GM12878 (cell line): ENCODE data around the gene KIF2C. TPM values are rescaled to one million over a fixed set of nuclear protein-coding genes. Genes with fewer than 3 reads are reported as not detected.

Experiments used
- ATAC-seq: fragments of 200-7000 bp; cut with Tn5 transposase; 3 replicates; pipeline ENCODE4 v1.9.1; 2020; ENCODE audit warnings: mild to moderate bottlenecking, moderate library complexity
- BruUV-seq: library from RNA; stranded (reverse); fragments of 400-500 nt; replicated peaks from 2 replicates; lab custom pipeline; 2021; lab: Mats Ljungman, UMichigan
- CTCF ChIA-PET: fragments of 300-600 bp; sonication (Branson Sonifier 250); formaldehyde crosslinking; extraction: SDS; loops from one replicate; lab custom pipeline; 2021; ENCODE audit warnings: inconsistent platforms; lab: Yijun Ruan, JAX
- POLR2A ChIA-PET: fragments of 350-600 bp; formaldehyde crosslinking; extraction: SDS; loops from one replicate; lab custom pipeline; 2021; ENCODE audit warnings: inconsistent platforms; lab: Charles Lee
- RAD21 ChIA-PET: fragments of 300-600 bp; sonication (Branson Sonifier 250); formaldehyde crosslinking; loops from one replicate; lab custom pipeline; 2023; ENCODE audit warnings: antibody characterized with exemption; ENCODE audit not compliant: unreplicated experiment; lab: Charles Lee
- SMC1A ChIA-PET: fragments of 300-600 bp; sonication (Branson Sonifier 250); formaldehyde crosslinking; loops from one replicate; lab custom pipeline; 2023; ENCODE audit not compliant: unreplicated experiment, uncharacterized antibody; lab: Charles Lee
- DNase-seq: peaks from one replicate; pipeline ENCODE4 v3.0.0-alpha.2; 2011; ENCODE audit warnings: low read depth, low spot score
- FAIRE-seq: peaks from 3 replicates; lab custom pipeline; 2011; peaks lifted over from hg19 to GRCh38; lab: Jason Lieb, UNC
- H2AFZ ChIP-seq: 2 replicates; pipeline ENCODE4 v1.6.0; 2011; ENCODE audit warnings: low read depth, low read length, control low read depth; ENCODE audit not compliant: control insufficient read depth
- H3K27ac ChIP-seq: 2 replicates; pipeline ENCODE4 v1.5.1; 2011; ENCODE audit warnings: control low read depth; ENCODE audit not compliant: control insufficient read depth, insufficient read depth
- H3K27me3 ChIP-seq, 2 experiments: replicated peaks in 1 of 2; 2 replicates each; pipeline versions ENCODE4 v1.6.0 to v1.6.1; 2011; ENCODE audit warnings: low read length in 1 of 2; ENCODE audit not compliant: control insufficient read depth in 2 of 2, insufficient read depth in 2 of 2
- H3K36me3 ChIP-seq, 2 experiments: 2 replicates each; pipeline ENCODE4 v1.5.1; 2011; ENCODE audit warnings: low read length in 1 of 2; ENCODE audit not compliant: control insufficient read depth in 2 of 2, insufficient read depth in 2 of 2
- H3K4me1 ChIP-seq: 2 replicates; pipeline ENCODE4 v1.6.1; 2011; ENCODE audit warnings: mild to moderate bottlenecking, low read length, moderate library complexity, mixed read lengths; ENCODE audit not compliant: control insufficient read depth, insufficient read depth
- H3K4me2 ChIP-seq: 2 replicates; pipeline ENCODE4 v1.6.0; 2011; ENCODE audit warnings: control low read depth; ENCODE audit not compliant: control insufficient read depth, insufficient read depth
- H3K4me3 ChIP-seq: fragments of 200-600 bp; sonication (generic); 2 replicates; pipeline ENCODE4 v1.5.1; 2016
- H3K79me2 ChIP-seq: 2 replicates; pipeline ENCODE4 v1.6.0; 2011; ENCODE audit warnings: low read length; ENCODE audit not compliant: control insufficient read depth, insufficient read depth
- H3K9ac ChIP-seq: 2 replicates; pipeline ENCODE4 v1.8.0; 2011; ENCODE audit warnings: low read length, control low read depth, mixed read lengths; ENCODE audit not compliant: control insufficient read depth, insufficient read depth
- H3K9me3 ChIP-seq: replicated peaks from 3 replicates; pipeline ENCODE4 v1.5.1; 2011; ENCODE audit warnings: mild to moderate bottlenecking, low read length; ENCODE audit not compliant: control insufficient read depth, insufficient read depth
- H4K20me1 ChIP-seq: 2 replicates; pipeline ENCODE4 v1.6.0; 2011; ENCODE audit not compliant: control insufficient read depth, insufficient read depth
- ATF7 ChIP-seq: fragments of 450-650 bp; IDR thresholded peaks from 2 replicates; pipeline ENCODE4 v1.6.1; 2016; ENCODE audit warnings: low read depth, mild to moderate bottlenecking
- EP300 ChIP-seq, 2 experiments: fragments of 150-350 bp in 1 of 2; IDR thresholded peaks; 2 replicates each; pipeline ENCODE4 v1.6.1; 2011 to 2012; ENCODE audit warnings: low read depth in 2 of 2, low read length in 2 of 2, borderline replicate concordance in 1 of 2, improper control_type of control experiment in 1 of 2, inconsistent platforms in 1 of 2; ENCODE audit not compliant: control insufficient read depth in 1 of 2
- FOS ChIP-seq: IDR thresholded peaks from 3 replicates; pipeline ENCODE4 v1.6.1; 2011; ENCODE audit warnings: borderline replicate concordance; ENCODE audit not compliant: insufficient read length; ENCODE audit errors: extremely low read depth
- FOXK2 ChIP-seq: fragments of 450-650 bp; IDR thresholded peaks from 2 replicates; pipeline ENCODE4 v1.6.1; 2017; ENCODE audit warnings: mild to moderate bottlenecking, moderate library complexity
- FOXM1 ChIP-seq: IDR thresholded peaks from 2 replicates; pipeline ENCODE4 v1.6.1; 2012; ENCODE audit warnings: low read depth, mild to moderate bottlenecking, inconsistent platforms, low read length, moderate library complexity
- HDAC6 ChIP-seq: fragments of 200-600 bp; sonication (generic); IDR thresholded peaks from one replicate; pipeline ENCODE4 v1.8.0; 2017; ENCODE audit warnings: antibody characterized with exemption; ENCODE audit not compliant: unreplicated experiment
- HSF1 ChIP-seq: fragments of 150-350 bp; IDR thresholded peaks from 2 replicates; pipeline ENCODE4 v1.6.1; 2014; ENCODE audit warnings: mild to moderate bottlenecking, low read depth, low read length
- IRF4 ChIP-seq: IDR thresholded peaks from 2 replicates; pipeline ENCODE4 v1.6.1; 2011; ENCODE audit warnings: low read depth, low read length
- JUND ChIP-seq: IDR thresholded peaks from 2 replicates; pipeline ENCODE4 v1.6.1; 2012; ENCODE audit warnings: low read depth, mild to moderate bottlenecking, low read length, improper control_type of control experiment, moderate library complexity
- MEF2A ChIP-seq: IDR thresholded peaks from 2 replicates; pipeline ENCODE4 v1.6.1; 2011; ENCODE audit warnings: low read depth, mild to moderate bottlenecking, low read length, moderate library complexity; ENCODE audit not compliant: insufficient read depth
- SMARCA5 ChIP-seq: fragments of 450-650 bp; IDR thresholded peaks from 2 replicates; pipeline ENCODE4 v1.6.1; 2017; ENCODE audit warnings: mild to moderate bottlenecking
- TCF3 ChIP-seq: IDR thresholded peaks from 2 replicates; pipeline ENCODE4 v1.6.1; 2012; ENCODE audit warnings: low read depth, mild to moderate bottlenecking, low read length, borderline replicate concordance; ENCODE audit not compliant: insufficient read depth
- ZNF384 ChIP-seq: IDR thresholded peaks from 2 replicates; pipeline ENCODE4 v1.6.1; 2012; ENCODE audit warnings: low read depth, mild to moderate bottlenecking, low read length, improper control_type of control experiment, borderline replicate concordance
- WGBS: methylation state at CpG from one replicate; pipeline ENCODE4 v1.1.6; 2016; ENCODE audit warnings: low lambda C conversion rate; ENCODE audit not compliant: insufficient replicate concordance, insufficient coverage; ENCODE audit errors: missing lambda C conversion rate; 5-methylcytosine and 5-hydroxymethylcytosine counted together
- in situ Hi-C: fragments of 300-500 bp; cut with MboI; formaldehyde crosslinking; loops from 9 replicates; pipeline ENCODE4 v1.14.3; 2018; ENCODE audit warnings: mixed read lengths
- intact Hi-C: fragments of 100-400 bp; cut with micrococcal nuclease; formaldehyde crosslinking; loops from one replicate; pipeline ENCODE4 v1.14.2; 2022; ENCODE audit not compliant: unreplicated experiment
- polyA plus RNA-seq, 11 experiments: library from polyadenylated mRNA; depleted of rRNA in 4 of 11; unstranded in 6 of 11; stranded (reverse) in 5 of 11; fragments of >200 nt; fragmentation: Nextera tagmentation in 4 of 11; fragmentation: Illumina TruSeq in 1 of 11; extraction: Ambion mirVana in 4 of 11; extraction: Trizol in 1 of 11; gene quantifications; 1 replicate in 1 of 11; 2 replicates in 10 of 11; pipeline versions ENCODE4 v1.2.1 to v1.2.3, GENCODE V29; 2011 to 2016; ENCODE audit warnings: inconsistent platforms in 2 of 11, missing spikeins in 2 of 11, low read depth in 1 of 11
- total RNA-seq, 4 experiments: library from RNA; depleted of rRNA in 3 of 4; stranded (reverse); fragments of >200 nt in 3 of 4; fragmentation: Illumina TruSeq in 1 of 4; extraction: Trizol in 1 of 4; gene quantifications; 2 replicates each; pipeline versions ENCODE4 v1.2.1 to v1.2.3, GENCODE V29; 2013 to 2021
- TF ChIP-seq, protein P1 (sequence below): fragments of 450-650 bp; formaldehyde crosslinking; IDR thresholded peaks from 2 replicates; pipeline ENCODE4 v1.4.0; 2020; ENCODE audit warnings: mild to moderate bottlenecking, moderate library complexity
- TF ChIP-seq, protein P2 (sequence below): fragments of 450-650 bp; IDR thresholded peaks from 2 replicates; pipeline ENCODE4 v1.6.1; 2017; ENCODE audit warnings: mild to moderate bottlenecking, low read depth, inconsistent platforms; ENCODE audit not compliant: poor library complexity, severe bottlenecking
- TF ChIP-seq, protein P3 (sequence below): IDR thresholded peaks from 2 replicates; pipeline ENCODE4 v1.6.1; 2011; ENCODE audit warnings: low read depth, low read length, improper control_type of control experiment, borderline replicate concordance

Gene KIF2C
- total and polyA plus RNA-seq, 10 of the 15 experiments (the other 5 are each of a cell fraction or from before 2014, with no cell fraction given), result 42.3 to 104 (median 83.8) TPM

DNA sequence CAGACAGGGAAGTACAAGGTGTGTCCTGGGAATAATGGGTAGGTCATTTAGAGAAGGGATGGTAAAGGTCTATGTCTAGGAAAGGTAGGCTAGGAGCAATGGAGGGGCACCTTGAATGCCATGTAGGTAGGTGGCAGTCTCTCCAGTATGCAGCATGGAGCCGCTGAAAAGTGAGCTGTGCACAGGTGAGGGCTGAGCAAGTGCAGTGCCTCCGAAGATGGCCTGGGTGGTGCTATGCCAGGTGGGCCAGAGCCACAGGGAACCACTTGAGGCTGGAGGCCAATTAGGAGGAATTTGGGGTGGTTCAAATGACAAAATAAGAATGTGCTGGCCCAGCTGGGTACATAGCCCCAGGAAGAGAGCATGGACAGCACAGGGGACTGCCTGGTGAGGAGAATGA lies 33.7 kb upstream of the KIF2C start:
- TF ChIP-seq TCF3 (no peak), ATF7 (no peak), MEF2A (no peak), JUND (no peak), HSF1 (no peak), ZNF384 (no peak), FOXM1 (no peak), FOXK2 (no peak), HDAC6 (no peak), FOS (no peak), EP300 (IDR thresholded peaks at IDR 0.05; ENCODE audit: borderline replicate concordance in 1 of 2, control insufficient read depth in 1 of 2, low read depth in 2 of 2, low read length in 2 of 2) (no peak), SMARCA5 (no peak), IRF4 (no peak)
- TF ChIP-seq, protein P1, sequence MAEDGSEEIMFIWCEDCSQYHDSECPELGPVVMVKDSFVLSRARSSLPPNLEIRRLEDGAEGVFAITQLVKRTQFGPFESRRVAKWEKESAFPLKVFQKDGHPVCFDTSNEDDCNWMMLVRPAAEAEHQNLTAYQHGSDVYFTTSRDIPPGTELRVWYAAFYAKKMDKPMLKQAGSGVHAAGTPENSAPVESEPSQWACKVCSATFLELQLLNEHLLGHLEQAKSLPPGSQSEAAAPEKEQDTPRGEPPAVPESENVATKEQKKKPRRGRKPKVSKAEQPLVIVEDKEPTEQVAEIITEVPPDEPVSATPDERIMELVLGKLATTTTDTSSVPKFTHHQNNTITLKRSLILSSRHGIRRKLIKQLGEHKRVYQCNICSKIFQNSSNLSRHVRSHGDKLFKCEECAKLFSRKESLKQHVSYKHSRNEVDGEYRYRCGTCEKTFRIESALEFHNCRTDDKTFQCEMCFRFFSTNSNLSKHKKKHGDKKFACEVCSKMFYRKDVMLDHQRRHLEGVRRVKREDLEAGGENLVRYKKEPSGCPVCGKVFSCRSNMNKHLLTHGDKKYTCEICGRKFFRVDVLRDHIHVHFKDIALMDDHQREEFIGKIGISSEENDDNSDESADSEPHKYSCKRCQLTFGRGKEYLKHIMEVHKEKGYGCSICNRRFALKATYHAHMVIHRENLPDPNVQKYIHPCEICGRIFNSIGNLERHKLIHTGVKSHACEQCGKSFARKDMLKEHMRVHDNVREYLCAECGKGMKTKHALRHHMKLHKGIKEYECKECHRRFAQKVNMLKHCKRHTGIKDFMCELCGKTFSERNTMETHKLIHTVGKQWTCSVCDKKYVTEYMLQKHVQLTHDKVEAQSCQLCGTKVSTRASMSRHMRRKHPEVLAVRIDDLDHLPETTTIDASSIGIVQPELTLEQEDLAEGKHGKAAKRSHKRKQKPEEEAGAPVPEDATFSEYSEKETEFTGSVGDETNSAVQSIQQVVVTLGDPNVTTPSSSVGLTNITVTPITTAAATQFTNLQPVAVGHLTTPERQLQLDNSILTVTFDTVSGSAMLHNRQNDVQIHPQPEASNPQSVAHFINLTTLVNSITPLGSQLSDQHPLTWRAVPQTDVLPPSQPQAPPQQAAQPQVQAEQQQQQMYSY (CRISPR knock-in tag), result no peak
- TF ChIP-seq, protein P2, sequence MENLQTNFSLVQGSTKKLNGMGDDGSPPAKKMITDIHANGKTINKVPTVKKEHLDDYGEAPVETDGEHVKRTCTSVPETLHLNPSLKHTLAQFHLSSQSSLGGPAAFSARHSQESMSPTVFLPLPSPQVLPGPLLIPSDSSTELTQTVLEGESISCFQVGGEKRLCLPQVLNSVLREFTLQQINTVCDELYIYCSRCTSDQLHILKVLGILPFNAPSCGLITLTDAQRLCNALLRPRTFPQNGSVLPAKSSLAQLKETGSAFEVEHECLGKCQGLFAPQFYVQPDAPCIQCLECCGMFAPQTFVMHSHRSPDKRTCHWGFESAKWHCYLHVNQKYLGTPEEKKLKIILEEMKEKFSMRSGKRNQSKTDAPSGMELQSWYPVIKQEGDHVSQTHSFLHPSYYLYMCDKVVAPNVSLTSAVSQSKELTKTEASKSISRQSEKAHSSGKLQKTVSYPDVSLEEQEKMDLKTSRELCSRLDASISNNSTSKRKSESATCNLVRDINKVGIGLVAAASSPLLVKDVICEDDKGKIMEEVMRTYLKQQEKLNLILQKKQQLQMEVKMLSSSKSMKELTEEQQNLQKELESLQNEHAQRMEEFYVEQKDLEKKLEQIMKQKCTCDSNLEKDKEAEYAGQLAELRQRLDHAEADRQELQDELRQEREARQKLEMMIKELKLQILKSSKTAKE, result no peak
- TF ChIP-seq, protein P3, sequence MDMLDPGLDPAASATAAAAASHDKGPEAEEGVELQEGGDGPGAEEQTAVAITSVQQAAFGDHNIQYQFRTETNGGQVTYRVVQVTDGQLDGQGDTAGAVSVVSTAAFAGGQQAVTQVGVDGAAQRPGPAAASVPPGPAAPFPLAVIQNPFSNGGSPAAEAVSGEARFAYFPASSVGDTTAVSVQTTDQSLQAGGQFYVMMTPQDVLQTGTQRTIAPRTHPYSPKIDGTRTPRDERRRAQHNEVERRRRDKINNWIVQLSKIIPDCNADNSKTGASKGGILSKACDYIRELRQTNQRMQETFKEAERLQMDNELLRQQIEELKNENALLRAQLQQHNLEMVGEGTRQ, result no peak
- ATAC-seq (no peak), FAIRE-seq (no peak), DNase-seq (no peak)
- Histone ChIP-seq H3K9ac (no peak overlapping the region), H3K27me3 (no peaks in the 10 kb centered on the region; a peak in 1 of 4 replicates), H3K36me3 (no peaks in the 10 kb centered on the region), H3K4me2 (no peak overlapping the region), H3K4me3 (no peak overlapping the region), H3K9me3 (no peaks in the 10 kb centered on the region), H2AFZ (no peak overlapping the region), H3K79me2 (no peaks in the 10 kb centered on the region), H3K27ac (no peak overlapping the region), H3K4me1 (peaks cover 10% of the 10 kb centered on the region; the same call in 1 of the 2 replicates), H4K20me1 (no peaks in the 10 kb centered on the region)
- ChIA-PET SMC1A (interaction anchor here (1.0 to 1.6 kb wide), 3 partner anchors 9 to 16 kb away, joined by 3 to 11 read pairs (median 5); no protein-coding TSS in a partner anchor), CTCF (interaction anchor here (0.8 to 1.8 kb wide), 4 partner anchors 9 to 31 kb away, joined by 3 to 16 read pairs (median 6); partner anchors contain the start of genes ARMH1 and TMEM53), POLR2A (interaction anchor here (1.1 kb wide), 1 partner anchor 9 kb away, joined by 3 read pairs; no protein-coding TSS in a partner anchor), RAD21 (interaction anchor here (0.6 to 1.4 kb wide), 3 partner anchors 15 to 503 kb away, joined by 3 to 4 read pairs (median 3); no protein-coding TSS in a partner anchor)
- in situ Hi-C loops (no loop called here), intact Hi-C loops (no loop called here)
- WGBS, result 91% methylated on average over 2 of the region's 2 CpGs
- no TSS peak for BruUV-seq
